Breast epithelium (tissue), 4 donors: Measurements from ENCODE around the gene MUC6. TPM values are rescaled to one million over a fixed set of nuclear protein-coding genes. Genes with fewer than 3 reads are reported as not detected.

Experiments
- DNase-seq, 2 donors: peaks; one replicate each; pipeline ENCODE4 v3.0.0-alpha.2; 2019; ENCODE audit warnings: low spot score in 2 of 2
- H3K27ac ChIP-seq, 2 donors: fragments of 200-600 bp; sonication (generic) in 1 of 2; one replicate each; pipeline ENCODE4 v1.5.1; 2016 to 2019; ENCODE audit warnings: mild to moderate bottlenecking in 1 of 2
- H3K27me3 ChIP-seq, 2 donors: fragments of 200-600 bp; sonication (generic) in 1 of 2; one replicate each; pipeline versions ENCODE4 v1.5.1 to v1.6.0; 2017 to 2019; ENCODE audit warnings: control low read depth in 1 of 2, mild to moderate bottlenecking in 1 of 2
- H3K36me3 ChIP-seq: fragments of 200-600 bp; one replicate; pipeline ENCODE4 v1.5.1; 2019
- H3K4me1 ChIP-seq, 2 donors: fragments of 200-600 bp; sonication (generic); one replicate each; pipeline ENCODE4 v1.5.1; 2016 to 2019; ENCODE audit warnings: control low read depth in 1 of 2
- H3K4me3 ChIP-seq, 3 donors: fragments of 200-600 bp; sonication (generic); 1 replicate in 2 of 3; 2 replicates in 1 of 3; pipeline ENCODE4 v1.5.1; 2016 to 2019; ENCODE audit warnings: mild to moderate bottlenecking in 3 of 3, moderate library complexity in 2 of 3
- H3K9me3 ChIP-seq, 2 donors: fragments of 200-600 bp; sonication (generic) in 1 of 2; one replicate each; pipeline ENCODE4 v1.5.1; 2016 to 2019; ENCODE audit warnings: control low read depth in 1 of 2
- CTCF ChIP-seq, 3 donors: fragments of 450-650 bp; IDR thresholded peaks; one replicate each; pipeline ENCODE4 v1.5.1; 2016 to 2017; ENCODE audit warnings: antibody characterized with exemption in 3 of 3, mild to moderate bottlenecking in 3 of 3, moderate library complexity in 3 of 3
- POLR2A ChIP-seq: fragments of 450-650 bp; IDR thresholded peaks from one replicate; pipeline ENCODE4 v1.6.1; 2016; ENCODE audit warnings: antibody characterized with exemption, mild to moderate bottlenecking, moderate library complexity
- POLR2AphosphoS5 ChIP-seq, 3 donors: sonication (generic); formaldehyde crosslinking; IDR thresholded peaks; one replicate each; pipeline ENCODE4 v1.6.1; 2017; ENCODE audit warnings: antibody characterized with exemption in 3 of 3
- intact Hi-C: fragments of 100-400 bp; cut with DNase I; formaldehyde crosslinking; loops from one replicate; pipeline ENCODE4 v1.15.1; 2023; ENCODE audit warnings: low total_unique reads
- total RNA-seq, 3 donors: library from RNA; depleted of rRNA; stranded (reverse); fragments of >200 nt; gene quantifications; one replicate each; pipeline ENCODE4 v1.1.0, GENCODE V29; 2016

MUC6 gene
- total RNA-seq, 3 donors from 2014 or later: 1.3 to 1.9 TPM; not detected in 1

- DNase-seq: no peak
- H3K9me3 ChIP-seq: no peaks in the 10 kb centered on the region
Measured at GRCh38 chr11:1014276-1014675, 22.2 kb downstream of the MUC6 start.

DNA sequence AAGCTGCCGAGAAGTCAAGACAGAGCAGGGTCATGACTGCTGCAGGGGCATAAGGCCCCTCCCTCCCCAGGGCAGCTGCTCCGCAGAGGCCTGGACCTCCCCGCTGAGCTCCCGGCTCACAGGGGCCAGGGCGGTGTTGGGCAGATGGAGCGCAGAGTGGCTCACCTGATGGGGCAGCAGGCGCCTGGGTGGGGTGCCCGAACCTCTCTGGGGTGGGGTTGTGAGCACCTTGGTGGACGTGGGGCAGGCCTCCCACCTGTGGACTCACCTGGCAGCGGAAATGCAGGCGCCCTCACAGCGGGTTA lies 22.9 kb downstream of the MUC6 start:
- H3K27me3 ChIP-seq: no peaks in the 10 kb centered on the region
- H3K9me3 ChIP-seq: no peaks in the 10 kb centered on the region
- no peak for TF ChIP-seq CTCF (IDR thresholded peaks at IDR 0.05)
- TF ChIP-seq POLR2A: no peak
- TF ChIP-seq POLR2AphosphoS5 (IDR thresholded peaks at IDR 0.05): no peak
- DNase-seq: no peak
- peaks cover 9% of the 10 kb centered on the region for H3K36me3 ChIP-seq
- intact Hi-C loops: no loop called here
- H3K4me1 ChIP-seq: no peaks in the 10 kb centered on the region
- H3K27ac ChIP-seq: no peak overlapping the region
- H3K4me3 ChIP-seq: no peak overlapping the region

More at GRCh38 chr11:1014276-1014675, 22.2 kb downstream of the MUC6 start:
- intact Hi-C loops: no loop called here
- no peaks in the 10 kb centered on the region for H3K4me1 ChIP-seq
- peaks cover 9% of the 10 kb centered on the region for H3K36me3 ChIP-seq
- TF ChIP-seq CTCF (IDR thresholded peaks at IDR 0.05) (no peak), POLR2A (no peak), POLR2AphosphoS5 (IDR thresholded peaks at IDR 0.05) (no peak)
- no peaks in the 10 kb centered on the region for H3K27me3 ChIP-seq
- H3K4me3 ChIP-seq: no peak overlapping the region
- H3K27ac ChIP-seq: no peak overlapping the region

DNA sequence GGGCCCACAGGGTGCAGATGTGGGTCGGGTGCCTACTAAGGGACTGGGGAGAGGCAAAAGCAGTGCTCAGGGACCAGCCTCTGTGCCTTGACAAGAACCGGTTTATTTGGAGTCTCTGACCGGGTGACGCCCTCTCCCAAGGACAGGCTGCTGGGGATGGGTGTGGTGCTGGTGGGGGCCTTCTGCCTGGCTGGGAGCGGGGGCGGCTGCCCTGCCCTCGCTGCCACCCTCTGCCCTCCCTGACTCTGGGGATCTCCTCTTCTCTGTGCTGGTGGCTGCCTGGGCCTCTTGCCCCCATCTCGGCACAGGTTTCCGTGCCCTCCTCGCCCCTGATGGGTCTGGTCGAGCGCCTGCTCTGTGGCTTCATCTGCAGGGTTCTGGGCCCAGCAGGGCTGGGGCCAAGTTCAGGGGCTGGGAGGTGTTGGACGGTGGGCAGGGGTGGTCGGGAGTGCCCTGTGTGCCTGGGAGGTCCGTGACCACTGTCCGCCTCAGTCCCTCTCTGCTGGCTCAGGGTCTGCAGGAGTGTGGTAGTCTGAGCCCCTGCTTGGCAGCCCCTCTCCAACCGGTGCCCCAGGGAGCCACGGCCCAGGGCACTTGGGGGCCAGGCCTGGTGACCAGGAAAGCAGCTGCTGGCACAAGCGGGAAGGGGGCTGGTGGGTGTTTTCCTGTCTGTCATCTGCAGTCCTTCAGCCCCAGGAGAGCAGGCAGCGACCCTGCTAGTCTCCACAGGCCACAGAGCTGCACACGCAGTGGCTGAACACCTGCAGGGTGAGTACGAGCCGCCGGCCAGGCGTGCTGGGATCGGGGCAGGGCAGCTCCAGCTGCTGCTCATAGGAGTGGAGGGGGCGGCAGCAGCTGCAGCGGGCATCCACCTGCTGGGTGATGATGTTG lies 23.5 kb downstream of the MUC6 start:
- TF ChIP-seq CTCF (IDR thresholded peaks at IDR 0.05) (no peak), POLR2A (no peak), POLR2AphosphoS5 (IDR thresholded peaks at IDR 0.05) (no peak)
- H3K27me3 ChIP-seq: no peaks in the 10 kb centered on the region
- no peaks in the 10 kb centered on the region for H3K4me1 ChIP-seq
- peaks cover 9% of the 10 kb centered on the region for H3K36me3 ChIP-seq
- no peaks in the 10 kb centered on the region for H3K9me3 ChIP-seq
- DNase-seq: no peak
- H3K4me3 ChIP-seq: no peak overlapping the region
- intact Hi-C loops: no loop called here
- H3K27ac ChIP-seq: no peak overlapping the region

DNA sequence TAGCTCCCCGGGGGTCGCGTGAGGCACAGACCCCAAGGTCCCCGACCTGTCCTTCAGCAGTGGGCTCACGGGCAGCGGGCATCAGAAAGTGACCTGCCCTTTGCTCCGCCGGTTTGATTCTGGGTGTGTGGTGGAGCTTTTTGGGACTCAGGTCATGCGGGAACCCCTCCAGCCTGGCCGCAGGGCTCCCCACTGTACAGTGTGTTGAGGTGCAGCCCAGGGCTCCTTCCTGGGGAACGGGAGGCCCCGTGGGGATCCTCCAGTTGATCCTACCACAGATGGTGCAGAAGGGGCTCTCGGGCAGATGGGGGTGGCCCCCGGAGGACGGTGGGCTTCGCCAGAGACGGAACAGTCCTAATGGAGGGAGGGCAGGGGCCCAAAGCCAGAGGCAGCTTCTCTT lies 24.2 kb downstream of the MUC6 start:
- DNase-seq: no peak
- H3K27ac ChIP-seq: no peak overlapping the region
- H3K36me3 ChIP-seq: peaks cover 9% of the 10 kb centered on the region
- intact Hi-C loops: no loop called here
- H3K27me3 ChIP-seq: no peaks in the 10 kb centered on the region
- H3K9me3 ChIP-seq: no peaks in the 10 kb centered on the region
- TF ChIP-seq POLR2A (no peak), POLR2AphosphoS5 (IDR thresholded peaks at IDR 0.05) (no peak), CTCF (IDR thresholded peaks at IDR 0.05) (no peak)
- H3K4me3 ChIP-seq: no peak overlapping the region
- no peaks in the 10 kb centered on the region for H3K4me1 ChIP-seq

DNA sequence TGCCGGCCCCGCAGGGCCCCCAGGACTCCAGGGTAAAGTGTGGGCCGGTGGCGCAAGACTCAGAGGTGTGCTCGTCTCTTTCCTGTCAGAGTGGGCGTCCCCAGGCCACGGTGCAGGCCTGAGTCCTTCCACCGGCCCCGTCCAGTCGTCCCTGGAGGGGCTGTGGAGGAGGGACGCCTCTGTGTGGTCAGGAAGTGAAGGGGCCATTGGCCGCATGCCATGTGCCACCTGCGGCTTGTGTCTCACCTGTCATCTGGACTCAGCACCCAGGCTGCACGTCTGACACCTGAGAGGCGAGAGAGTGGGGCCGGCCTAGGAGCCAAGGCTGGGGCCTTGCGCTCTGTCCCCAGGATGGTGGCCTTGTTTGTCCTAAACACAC lies 25.2 kb downstream of the MUC6 start:
- intact Hi-C loops: no loop called here
- Histone ChIP-seq H3K4me1 (no peaks in the 10 kb centered on the region), H3K9me3 (no peaks in the 10 kb centered on the region), H3K4me3 (no peak overlapping the region), H3K27ac (no peak overlapping the region), H3K27me3 (no peaks in the 10 kb centered on the region), H3K36me3 (peaks cover 9% of the 10 kb centered on the region)
- DNase-seq: no peak
- no peak for TF ChIP-seq POLR2A
- TF ChIP-seq POLR2AphosphoS5 (IDR thresholded peaks at IDR 0.05): no peak
- TF ChIP-seq CTCF (IDR thresholded peaks at IDR 0.05): no peak
